H9 (cell line): ENCODE data around the gene PEDS1. TPM values are rescaled to one million over a fixed set of nuclear protein-coding genes. Genes with fewer than 3 reads are reported as not detected.

Source experiments
- DNase-seq: peaks from one replicate; pipeline ENCODE4 v3.0.0-alpha.2; 2017
- H2AFZ ChIP-seq: one replicate; pipeline ENCODE4 v1.6.1; 2013; ENCODE audit warnings: mild to moderate bottlenecking, low read length, control low read depth, moderate library complexity
- H2AK5ac ChIP-seq: 2 replicates; pipeline ENCODE4 v1.6.1; 2013; ENCODE audit warnings: low read length, control low read depth, mixed read lengths; ENCODE audit not compliant: insufficient read length
- H2BK120ac ChIP-seq: one replicate; pipeline ENCODE4 v1.6.1; 2013; ENCODE audit warnings: low read depth, mild to moderate bottlenecking, low read length, control low read depth, inconsistent platforms; ENCODE audit not compliant: poor library complexity, severe bottlenecking
- H2BK12ac ChIP-seq: 2 replicates; pipeline ENCODE4 v1.6.1; 2013; ENCODE audit warnings: low read length, control low read depth, mixed read lengths, low read depth; ENCODE audit not compliant: insufficient read length
- H2BK15ac ChIP-seq: 2 replicates; pipeline ENCODE4 v1.6.1; 2013; ENCODE audit warnings: low read depth, low read length, control low read depth
- H2BK20ac ChIP-seq: one replicate; pipeline ENCODE4 v1.6.1; 2013; ENCODE audit warnings: low read depth, mild to moderate bottlenecking, low read length, control low read depth, inconsistent platforms; ENCODE audit not compliant: poor library complexity, severe bottlenecking
- H2BK5ac ChIP-seq: 2 replicates; pipeline ENCODE4 v1.6.1; 2013; ENCODE audit warnings: low read length, control low read depth, mixed read lengths; ENCODE audit not compliant: insufficient read length
- H3K14ac ChIP-seq: 2 replicates; pipeline ENCODE4 v1.6.1; 2013; ENCODE audit warnings: low read length, control low read depth; ENCODE audit not compliant: insufficient read depth
- H3K18ac ChIP-seq: 2 replicates; pipeline ENCODE4 v1.6.1; 2013; ENCODE audit warnings: low read depth, mild to moderate bottlenecking, mixed read lengths, low read length, control low read depth; ENCODE audit not compliant: insufficient read length
- H3K23ac ChIP-seq: 2 replicates; pipeline ENCODE4 v1.6.1; 2013; ENCODE audit warnings: low read length, control low read depth, mixed read lengths, low read depth; ENCODE audit not compliant: insufficient read length
- H3K23me2 ChIP-seq: 2 replicates; pipeline ENCODE4 v1.6.1; 2013; ENCODE audit warnings: low read depth, mild to moderate bottlenecking, mixed read lengths, low read length, control low read depth; ENCODE audit not compliant: insufficient read length, poor library complexity, severe bottlenecking
- H3K27ac ChIP-seq: 2 replicates; pipeline ENCODE4 v1.5.1; 2013; ENCODE audit warnings: low read length, control low read depth, mixed read lengths, low read depth; ENCODE audit not compliant: insufficient read length
- H3K27me3 ChIP-seq: 2 replicates; pipeline ENCODE4 v1.6.1; 2013; ENCODE audit warnings: low read length, control low read depth, inconsistent platforms; ENCODE audit not compliant: insufficient read depth
- H3K4ac ChIP-seq: 2 replicates; pipeline ENCODE4 v1.6.1; 2013; ENCODE audit warnings: low read depth, mild to moderate bottlenecking, control low read depth, inconsistent platforms, low read length, moderate library complexity
- H3K4me1 ChIP-seq: 2 replicates; pipeline ENCODE4 v1.6.1; 2013; ENCODE audit warnings: low read length, control low read depth, inconsistent platforms; ENCODE audit not compliant: insufficient read depth
- H3K4me2 ChIP-seq: 2 replicates; pipeline ENCODE4 v1.6.1; 2013; ENCODE audit warnings: low read length, control low read depth, mixed read lengths; ENCODE audit not compliant: insufficient read length, insufficient read depth
- H3K56ac ChIP-seq: 2 replicates; pipeline ENCODE4 v1.6.1; 2013; ENCODE audit warnings: low read depth, mild to moderate bottlenecking, mixed read lengths, low read length, control low read depth; ENCODE audit not compliant: insufficient read length
- H3K79me1 ChIP-seq: 2 replicates; pipeline ENCODE4 v1.6.1; 2013; ENCODE audit warnings: low read depth, mild to moderate bottlenecking, moderate library complexity, low read length, control low read depth, inconsistent platforms; ENCODE audit not compliant: insufficient read depth, poor library complexity, severe bottlenecking
- H3K79me2 ChIP-seq: 2 replicates; pipeline ENCODE4 v1.6.1; 2013; ENCODE audit warnings: low read length, control low read depth, inconsistent platforms; ENCODE audit not compliant: insufficient read depth
- H3K9ac ChIP-seq: 2 replicates; pipeline ENCODE4 v1.6.1; 2013; ENCODE audit warnings: low read length, control low read depth, mixed read lengths; ENCODE audit not compliant: insufficient read length; ENCODE audit errors: extremely low read depth
- H3K9me3 ChIP-seq: one replicate; pipeline ENCODE4 v1.6.1; 2013; ENCODE audit warnings: low read depth, low read length, inconsistent platforms; ENCODE audit not compliant: control insufficient read depth
- H3T11ph ChIP-seq: one replicate; pipeline ENCODE4 v1.6.1; 2013; ENCODE audit warnings: mild to moderate bottlenecking, low read length, control low read depth, inconsistent platforms
- H4K20me1 ChIP-seq: one replicate; pipeline ENCODE4 v1.6.1; 2013; ENCODE audit not compliant: control insufficient read depth, insufficient read length, insufficient read depth
- H4K5ac ChIP-seq: 2 replicates; pipeline ENCODE4 v1.6.1; 2013; ENCODE audit warnings: low read depth, mild to moderate bottlenecking, mixed read lengths, low read length, control low read depth; ENCODE audit not compliant: insufficient read length
- H4K8ac ChIP-seq: replicated peaks from 2 replicates; pipeline ENCODE4 v1.6.1; 2013; ENCODE audit warnings: low read length, control low read depth, mixed read lengths, low read depth; ENCODE audit not compliant: insufficient read length
- H4K91ac ChIP-seq: 2 replicates; pipeline ENCODE4 v1.6.1; 2013; ENCODE audit warnings: low read depth, mild to moderate bottlenecking, moderate library complexity, mixed read lengths, low read length, control low read depth; ENCODE audit not compliant: insufficient read length
- H3K27ac Mint-ChIP-seq, 3 experiments: 2 replicates in 2 of 3; 3 replicates in 1 of 3; pipeline ENCODE4 v1.8.0; 2020 to 2021; ENCODE audit warnings: mixed read lengths in 3 of 3, mild to moderate bottlenecking in 1 of 3, moderate library complexity in 1 of 3
- H3K27me3 Mint-ChIP-seq: 2 replicates; pipeline ENCODE4 v1.8.0; 2021; ENCODE audit warnings: low read depth, mild to moderate bottlenecking, moderate library complexity, mixed read lengths
- H3K36me3 Mint-ChIP-seq, 3 experiments: 2 replicates in 2 of 3; 3 replicates in 1 of 3; pipeline ENCODE4 v1.8.0; 2020 to 2021; ENCODE audit warnings: low read depth in 3 of 3, mixed read lengths in 3 of 3; ENCODE audit not compliant: insufficient read depth in 1 of 3
- H3K4me1 Mint-ChIP-seq, 2 experiments: 2 replicates each; pipeline ENCODE4 v1.8.0; 2020; ENCODE audit warnings: mixed read lengths in 2 of 2
- H3K4me3 Mint-ChIP-seq, 2 experiments: 2 replicates in 1 of 2; 3 replicates in 1 of 2; pipeline ENCODE4 v1.8.0; 2020 to 2021; ENCODE audit warnings: mild to moderate bottlenecking in 2 of 2, mixed read lengths in 2 of 2, moderate library complexity in 1 of 2
- H3K9me3 Mint-ChIP-seq, 2 experiments: 2 replicates in 1 of 2; 3 replicates in 1 of 2; pipeline ENCODE4 v1.8.0; 2020; ENCODE audit warnings: mild to moderate bottlenecking in 2 of 2, mixed read lengths in 2 of 2, moderate library complexity in 1 of 2
- CTCF ChIP-seq: fragments of 200-600 bp; sonication (generic); conservative IDR thresholded peaks from 3 replicates; pipeline ENCODE4 v1.8.0; 2021; ENCODE audit warnings: antibody characterized with exemption, mild to moderate bottlenecking
- WGBS: extraction: QIAGEN DNeasy Blood & Tissue Kit; methylation state at CpG from one replicate; pipeline ENCODE4 v1.1.7; 2013; ENCODE audit warnings: missing lambda C conversion rate, low lambda C conversion rate, mixed read lengths; ENCODE audit not compliant: insufficient read length; ENCODE audit errors: extremely low coverage; 5-methylcytosine and 5-hydroxymethylcytosine counted together
- total RNA-seq: library from RNA; stranded (reverse); gene quantifications from 2 replicates; pipeline ENCODE4 v1.2.1, GENCODE V29; 2021

Gene PEDS1
- total RNA-seq, 1 experiment from 2014 or later, result 29.3 TPM

- Histone ChIP-seq H3K4ac (no peak overlapping the region), H4K8ac (no peak overlapping the region), H2BK20ac (no peak overlapping the region), H4K20me1 (no peaks in the 10 kb centered on the region), H4K91ac (no peak overlapping the region), H3K27ac (no peak overlapping the region), H3K23me2 (peaks cover 19% of the 10 kb centered on the region), H3T11ph (no peak overlapping the region), H2BK15ac (no peak overlapping the region), H2AK5ac (no peak overlapping the region), H3K14ac (peak overlapping the region; percentile 74; the same call in 1 of the 2 replicates), H3K79me1 (peaks cover 3% of the 10 kb centered on the region), H3K4me1 (peaks cover 6% of the 10 kb centered on the region), H3K4me2 (peak overlapping the region; percentile 42), H3K18ac (peak overlapping the region; percentile 71), H3K79me2 (peaks cover 31% of the 10 kb centered on the region; the same call in 1 of the 2 replicates), H3K27me3 (no peaks in the 10 kb centered on the region), H3K56ac (no peak overlapping the region), H2BK5ac (no peak overlapping the region), H4K5ac (no peak overlapping the region), H2BK12ac (no peak overlapping the region), H3K23ac (no peak overlapping the region), H2AFZ (no peak overlapping the region), H3K9me3 (no peaks in the 10 kb centered on the region), H2BK120ac (no peak overlapping the region), H3K9ac (peak overlapping the region; percentile 86)
- no peak for TF ChIP-seq CTCF
- Mint-ChIP-seq H3K4me1 (peaks cover 51 to 54% of the 10 kb centered on the region in 2 experiments), H3K9me3 (no peaks in the 10 kb centered on the region), H3K27me3 (no peaks in the 10 kb centered on the region), H3K4me3 (peak overlapping the region; percentile 97 to 99), H3K27ac (peak overlapping the region; percentile 95 to 99 (median 97)), H3K36me3 (peaks cover under 1 to 17% (median 16%) of the 10 kb centered on the region in 3 experiments; a peak in 5 of 7 replicates)
- no CpG with 5 or more reads among the region's 11 CpGs for WGBS
- DNase-seq, result no peak
Measured at GRCh38 chr20:50113420-50114224, 39.9 kb downstream of the PEDS1 start.
